Esophagus squamous epithelium (tissue), 4 donors: ENCODE data around the gene SCN4A.
"Not testable (repeated sequence)": the region's sequence is repeated elsewhere in the genome, so short reads cannot be mapped to it uniquely, and the experiment has no call there.

ENCODE experiments used
- POLR2A ChIP-seq, 4 donors: fragments of 450-650 bp; IDR thresholded peaks; one replicate each; pipeline ENCODE4 v1.6.1; 2017; ENCODE audit warnings: antibody characterized with exemption in 4 of 4, mild to moderate bottlenecking in 4 of 4, moderate library complexity in 3 of 4
- TF ChIP-seq, protein P1 (sequence below), 6 experiments: fragments of 450-650 bp in 4 of 6; fragments of 200-600 bp in 2 of 6; sonication (generic) in 2 of 6; IDR thresholded peaks; one replicate each; pipeline ENCODE4 v1.5.1; 2016 to 2019; ENCODE audit warnings: antibody characterized with exemption in 6 of 6, mild to moderate bottlenecking in 4 of 6, moderate library complexity in 4 of 6

DNA sequence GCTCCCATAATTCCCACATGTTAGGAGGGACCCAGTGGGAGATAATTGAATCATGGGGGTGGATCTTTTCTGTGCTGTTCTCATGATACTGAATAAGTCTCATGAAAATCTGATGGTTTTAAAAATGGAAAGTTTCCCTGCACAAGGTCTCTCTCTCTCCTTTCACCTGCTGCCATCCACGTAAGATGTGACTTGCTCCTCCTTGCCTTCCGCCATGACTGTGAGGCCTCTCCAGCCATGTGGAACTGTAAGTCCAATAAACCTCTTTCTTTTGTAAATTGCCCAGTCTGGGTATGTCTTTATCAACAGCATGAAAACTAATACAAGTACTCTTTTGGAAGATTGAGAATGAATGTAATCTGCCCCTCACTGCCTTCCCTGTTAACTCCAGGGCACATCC, 9.9 kb upstream of the SCN4A start:
- TF ChIP-seq POLR2A (IDR thresholded peaks at IDR 0.05), result not testable (repeated sequence)
- TF ChIP-seq, protein P1, sequence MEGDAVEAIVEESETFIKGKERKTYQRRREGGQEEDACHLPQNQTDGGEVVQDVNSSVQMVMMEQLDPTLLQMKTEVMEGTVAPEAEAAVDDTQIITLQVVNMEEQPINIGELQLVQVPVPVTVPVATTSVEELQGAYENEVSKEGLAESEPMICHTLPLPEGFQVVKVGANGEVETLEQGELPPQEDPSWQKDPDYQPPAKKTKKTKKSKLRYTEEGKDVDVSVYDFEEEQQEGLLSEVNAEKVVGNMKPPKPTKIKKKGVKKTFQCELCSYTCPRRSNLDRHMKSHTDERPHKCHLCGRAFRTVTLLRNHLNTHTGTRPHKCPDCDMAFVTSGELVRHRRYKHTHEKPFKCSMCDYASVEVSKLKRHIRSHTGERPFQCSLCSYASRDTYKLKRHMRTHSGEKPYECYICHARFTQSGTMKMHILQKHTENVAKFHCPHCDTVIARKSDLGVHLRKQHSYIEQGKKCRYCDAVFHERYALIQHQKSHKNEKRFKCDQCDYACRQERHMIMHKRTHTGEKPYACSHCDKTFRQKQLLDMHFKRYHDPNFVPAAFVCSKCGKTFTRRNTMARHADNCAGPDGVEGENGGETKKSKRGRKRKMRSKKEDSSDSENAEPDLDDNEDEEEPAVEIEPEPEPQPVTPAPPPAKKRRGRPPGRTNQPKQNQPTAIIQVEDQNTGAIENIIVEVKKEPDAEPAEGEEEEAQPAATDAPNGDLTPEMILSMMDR (IDR thresholded peaks at IDR 0.05), result not testable (repeated sequence)
